ENCODE data around the gene SLC17A7. TPM values are rescaled to one million over a fixed set of nuclear protein-coding genes. Genes with fewer than 3 reads are reported as not detected.
"Not testable (repeated sequence)": the region's sequence is repeated elsewhere in the genome, so short reads cannot be mapped to it uniquely, and the experiment has no call there.

SLC17A7 gene
- total and polyA plus RNA-seq, 2 of the 8 experiments (the other 6 are each of a cell fraction or from before 2014, with no cell fraction given): 2.7 to 3.0 TPM

DNA sequence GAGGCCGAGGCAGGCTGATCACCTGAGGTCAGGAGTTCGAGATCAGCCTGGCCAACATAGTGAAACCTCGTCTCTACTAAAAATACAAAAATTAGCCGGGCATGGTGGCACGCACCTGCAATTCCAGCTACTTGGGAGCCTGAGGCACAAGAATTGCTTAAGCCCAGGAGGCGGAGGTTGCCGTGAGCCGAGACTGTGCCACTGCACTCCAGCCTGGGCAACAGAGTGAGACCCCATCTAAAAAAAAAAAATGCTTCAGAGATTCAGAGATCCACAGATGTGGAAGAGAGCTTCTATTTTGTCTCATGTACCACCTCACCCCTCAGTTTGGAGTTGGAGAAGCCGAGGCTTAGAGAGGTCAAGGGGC is 32.2 kb upstream of the SLC17A7 start:
- not testable (repeated sequence) for H3K4me1 ChIP-seq (replicated peaks in 1 of 4; ENCODE audit: control insufficient read depth in 3 of 4, insufficient read depth in 4 of 4, low read length in 3 of 4); H3K9me3 ChIP-seq (ENCODE audit: insufficient read depth in 2 of 2, low read depth in 1 of 2, low read length in 1 of 2); H4K91ac ChIP-seq (replicated peaks; ENCODE audit: insufficient read length, low read length); DNase-seq (ENCODE audit: low read depth in 1 of 2, low spot score in 2 of 2); H4K8ac ChIP-seq (ENCODE audit: extremely low read depth, insufficient read depth, low read length); H3K56ac ChIP-seq (replicated peaks; ENCODE audit: insufficient read length, low read depth, low read length); H3K36me3 ChIP-seq (ENCODE audit: control insufficient read depth in 2 of 4, insufficient read depth in 4 of 4, low read length in 3 of 4); H4K20me1 ChIP-seq (replicated peaks in 1 of 2; ENCODE audit: control insufficient read depth in 1 of 2, insufficient read depth in 2 of 2, low read length in 2 of 2); H3K27ac ChIP-seq (ENCODE audit: low read depth, low read length); H3K9ac ChIP-seq (replicated peaks in 1 of 4; ENCODE audit: extremely low read depth in 1 of 4, low read depth in 3 of 4, low read length in 3 of 4); H2AK5ac ChIP-seq (ENCODE audit: low read depth, low read length); H3K4me3 ChIP-seq (ENCODE audit: extremely low read depth in 1 of 4, insufficient read depth in 2 of 4, low read depth in 3 of 4, low read length in 4 of 4); H3K14ac ChIP-seq (ENCODE audit: insufficient read length); H3K79me2 ChIP-seq (ENCODE audit: control insufficient read depth in 1 of 2, insufficient read depth in 2 of 2, low read length in 2 of 2); H2BK20ac ChIP-seq (ENCODE audit: low read length); H2AFZ ChIP-seq (ENCODE audit: low read length); H3K4ac ChIP-seq (replicated peaks; ENCODE audit: insufficient read length, low read depth, low read length); H4K5ac ChIP-seq (ENCODE audit: insufficient read length, low read depth, low read length); FAIRE-seq; H3K23me2 ChIP-seq (ENCODE audit: low read depth, low read length); H2BK12ac ChIP-seq (ENCODE audit: low read depth, low read length); H2BK5ac ChIP-seq (ENCODE audit: low read depth, low read length); H2BK120ac ChIP-seq (replicated peaks; ENCODE audit: low read depth, low read length); H3K18ac ChIP-seq (ENCODE audit: extremely low read depth, low read length); H3K23ac ChIP-seq (ENCODE audit: insufficient read length); H2BK15ac ChIP-seq (ENCODE audit: low read length); H3K79me1 ChIP-seq (ENCODE audit: low read depth, low read length); H3K27me3 ChIP-seq (replicated peaks in 1 of 4; ENCODE audit: control insufficient read depth in 3 of 4, extremely low read depth in 1 of 4, insufficient read depth in 3 of 4, low read length in 3 of 4)
- POLR2A ChIA-PET (ENCODE audit: partially characterized antibody): interaction anchor here (0.6 to 6.8 kb wide), 9 partner anchors 11 to 919 kb away, joined by 3 to 50 read pairs (median 5); partner anchors contain the start of genes ALDH16A1, PIH1D1 and RPS11
- CTCF ChIA-PET (ENCODE audit: partially characterized antibody): interaction anchor here (0.7 to 3.5 kb wide), 15 partner anchors 8 to 220 kb away, joined by 3 to 28 read pairs (median 5); partner anchors contain the start of gene ALDH16A1
- peak overlapping the region in 1 of 2 experiments; percentile 48; a peak in 2 of 4 replicates for H3K4me2 ChIP-seq (ENCODE audit: insufficient read depth in 1 of 2, low read depth in 2 of 2, low read length in 2 of 2)
- 91% methylated on average over 7 of the region's 9 CpGs; no CpG with 5 or more reads in 1 of the 2 experiments for WGBS, 2 experiments (ENCODE audit: extremely low coverage in 1 of 2, insufficient coverage in 1 of 2, insufficient read length in 1 of 2, insufficient replicate concordance in 2 of 2, low coverage in 1 of 2, low lambda C conversion rate in 2 of 2, missing lambda C conversion rate in 1 of 2)
